Activated CD4-positive, alpha-beta T cell treated with anti-CD3 and anti-CD28 coated beads, Interleukin-2, amount 50 U/mL, for 4 hours (primary cell): ENCODE results near the gene CFAP20.

Experiments used
- DNase-seq, 2 experiments: peaks; one replicate each; pipeline ENCODE4 v3.0.0-alpha.2; 2020

CFAP20 gene

GRCh38 chr16:58129097-58129936 is at the start of gene CFAP20:
Gene CFAP20 (minus strand): TSS chr16:58129381. CDS start chr16:58129115, 266 bp downstream.
- peak; percentile 95 to 96 for DNase-seq

- DNase-seq, result no peak
These were observed 48.2 kb upstream of the CFAP20 start for GRCh38 chr16:58177353-58177710.

GRCh38 chr16:58176608-58177352 is 47.6 kb upstream of the CFAP20 start:
- no peak for DNase-seq

- DNase-seq, result no peak
These were observed 41.0 kb upstream of the CFAP20 start for GRCh38 chr16:58170223-58170622.

GRCh38 chr16:58160855-58161254 is 31.7 kb upstream of the CFAP20 start:
- no peak for DNase-seq

GRCh38 chr16:58158725-58159124 is 29.5 kb upstream of the CFAP20 start:
- DNase-seq, result no peak

- DNase-seq, result no peak
These were observed 28.9 kb upstream of the CFAP20 start for GRCh38 chr16:58157951-58158540.

- no peak for DNase-seq
These were observed 28.1 kb upstream of the CFAP20 start for GRCh38 chr16:58157239-58157638.

GRCh38 chr16:58155839-58156238 is 26.7 kb upstream of the CFAP20 start:
- no peak for DNase-seq

GRCh38 chr16:58154345-58154744 is 25.2 kb upstream of the CFAP20 start:
- DNase-seq, result no peak

GRCh38 chr16:58152246-58152868 is 23.2 kb upstream of the CFAP20 start:
- DNase-seq, result no peak

GRCh38 chr16:58148526-58148925 is 19.3 kb upstream of the CFAP20 start:
- DNase-seq, result no peak

- no peak for DNase-seq
These were observed 18.9 kb upstream of the CFAP20 start for GRCh38 chr16:58148099-58148498.

- DNase-seq, result no peak
These were observed 9.7 kb upstream of the CFAP20 start for GRCh38 chr16:58138852-58139251.

GRCh38 chr16:58137581-58137980 is 8.4 kb upstream of the CFAP20 start:
- DNase-seq, result no peak

- peak; percentile 2 to 5 for DNase-seq
These were observed 477 bp downstream of the CFAP20 start for GRCh38 chr16:58128711-58129096.

GRCh38 chr16:58128181-58128631 is 975 bp downstream of the CFAP20 start:
- DNase-seq, result no peak

- DNase-seq, result no peak
These were observed 1.5 kb downstream of the CFAP20 start for GRCh38 chr16:58127634-58128033.

GRCh38 chr16:58127033-58127556 is 2.1 kb downstream of the CFAP20 start:
- DNase-seq, result no peak

GRCh38 chr16:58126451-58126961 is 2.7 kb downstream of the CFAP20 start:
- no peak for DNase-seq

- no peak for DNase-seq
These were observed 3.3 kb downstream of the CFAP20 start for GRCh38 chr16:58125781-58126335.

- DNase-seq, result no peak
These were observed 4.1 kb downstream of the CFAP20 start for GRCh38 chr16:58125041-58125440.

GRCh38 chr16:58124601-58124915 is 4.6 kb downstream of the CFAP20 start:
- no peak for DNase-seq
